GM18517 (cell line): ENCODE measurements around the gene COA5.
A peak's percentile ranks its signal among the peaks of the same experiment; 100 is the strongest.

Experiments
- ATAC-seq: cut with Tn5 transposase; IDR thresholded peaks from one replicate; pipeline ENCODE4 v1.9.1; 2021; ENCODE audit warnings: mild to moderate bottlenecking, moderate library complexity; ENCODE audit not compliant: unreplicated experiment

Gene COA5

GRCh38 chr2:98608116-98608961 lies at the start of gene COA5, which contains the start of gene UNC50:
Gene COA5 (minus strand): TSS chr2:98608512. CDS start chr2:98608405, 107 bp downstream.
Gene UNC50 (plus strand): TSS chr2:98608589. CDS start chr2:98609760, 1,171 bp downstream.
- ATAC-seq: peak; percentile 77

- ATAC-seq: no peak
Measured at GRCh38 chr2:98656800-98657199, 48.5 kb upstream of the COA5 start.

- no peak for ATAC-seq
Measured at GRCh38 chr2:98654699-98655495, 46.6 kb upstream of the COA5 start.

- no peak for ATAC-seq
Measured at GRCh38 chr2:98650998-98651397, 42.7 kb upstream of the COA5 start.

GRCh38 chr2:98649992-98650375 lies 41.7 kb upstream of the COA5 start:
- ATAC-seq: no peak

- peak; percentile 67 for ATAC-seq
Measured at GRCh38 chr2:98649135-98649991, 41.1 kb upstream of the COA5 start.

- no peak for ATAC-seq
Measured at GRCh38 chr2:98648451-98648850, 40.1 kb upstream of the COA5 start.

GRCh38 chr2:98647636-98648035 lies 39.3 kb upstream of the COA5 start:
- no peak for ATAC-seq

GRCh38 chr2:98643496-98644100 lies 35.3 kb upstream of the COA5 start:
- no peak for ATAC-seq

- ATAC-seq: no peak
Measured at GRCh38 chr2:98637401-98638147, 29.3 kb upstream of the COA5 start.

- no peak for ATAC-seq
Measured at GRCh38 chr2:98634406-98635092, 26.2 kb upstream of the COA5 start.

GRCh38 chr2:98632351-98632750 lies 24.0 kb upstream of the COA5 start:
- no peak for ATAC-seq

GRCh38 chr2:98623657-98624056 lies 15.3 kb upstream of the COA5 start:
- no peak for ATAC-seq

GRCh38 chr2:98617149-98617548 lies 8.8 kb upstream of the COA5 start:
- ATAC-seq: no peak

GRCh38 chr2:98615481-98615880 lies 7.2 kb upstream of the COA5 start:
- no peak for ATAC-seq

- ATAC-seq: no peak
Measured at GRCh38 chr2:98614024-98614739, 5.9 kb upstream of the COA5 start.

- no peak for ATAC-seq
Measured at GRCh38 chr2:98608962-98609604, 771 bp upstream of the COA5 start.

GRCh38 chr2:98607741-98608115 lies 584 bp downstream of the COA5 start:
- no peak for ATAC-seq
